A549 treated with AZD9567 at 1 μM for 4 hours (cell line): Measurements from ENCODE around the gene SYTL2. TPM values are rescaled to one million over a fixed set of nuclear protein-coding genes. Genes with fewer than 3 reads are reported as not detected.

Experiments
- total RNA-seq: library from RNA; stranded (reverse); fragments of 200-300 nt; extraction: Qiagen RNA extraction; gene quantifications from 5 replicates; pipeline ENCODE4 v1.2.3, GENCODE V29; 2022; ENCODE audit not compliant: insufficient read depth

SYTL2 gene, protein sequence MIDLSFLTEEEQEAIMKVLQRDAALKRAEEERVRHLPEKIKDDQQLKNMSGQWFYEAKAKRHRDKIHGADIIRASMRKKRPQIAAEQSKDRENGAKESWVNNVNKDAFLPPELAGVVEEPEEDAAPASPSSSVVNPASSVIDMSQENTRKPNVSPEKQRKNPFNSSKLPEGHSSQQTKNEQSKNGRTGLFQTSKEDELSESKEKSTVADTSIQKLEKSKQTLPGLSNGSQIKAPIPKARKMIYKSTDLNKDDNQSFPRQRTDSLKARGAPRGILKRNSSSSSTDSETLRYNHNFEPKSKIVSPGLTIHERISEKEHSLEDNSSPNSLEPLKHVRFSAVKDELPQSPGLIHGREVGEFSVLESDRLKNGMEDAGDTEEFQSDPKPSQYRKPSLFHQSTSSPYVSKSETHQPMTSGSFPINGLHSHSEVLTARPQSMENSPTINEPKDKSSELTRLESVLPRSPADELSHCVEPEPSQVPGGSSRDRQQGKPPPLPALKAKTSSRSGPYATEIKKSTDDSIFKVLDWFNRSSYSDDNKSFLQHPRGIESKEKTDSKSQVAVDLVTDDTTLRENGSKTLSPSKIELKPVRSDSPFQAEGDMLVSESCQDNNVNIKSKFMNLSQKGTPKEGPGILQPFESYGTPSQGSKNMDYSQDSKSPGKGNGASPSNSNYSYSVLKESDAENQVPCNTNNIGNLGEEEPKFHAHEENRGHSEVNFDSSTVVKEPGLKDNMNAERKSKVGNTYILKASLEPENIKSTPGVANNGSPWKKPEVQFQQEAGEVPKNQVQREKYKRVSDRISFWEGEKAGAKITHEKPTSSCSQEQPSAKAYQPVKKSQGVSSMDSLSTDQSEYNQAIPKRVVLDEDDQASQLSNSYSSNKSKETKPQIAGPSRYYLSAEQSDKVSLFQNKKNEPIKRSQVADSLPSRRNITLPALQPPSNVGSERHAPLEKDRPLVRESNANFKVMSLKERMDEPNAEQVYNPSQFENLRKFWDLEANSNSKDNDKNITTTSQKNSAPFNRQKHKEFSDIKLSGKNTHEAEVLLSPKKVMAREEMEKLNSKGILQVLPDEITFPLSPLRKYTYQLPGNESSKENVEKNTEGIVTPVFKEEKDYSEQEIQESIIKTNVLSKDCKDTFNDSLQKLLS (N-terminal part only)
- total RNA-seq = 7.6 to 26.7 TPM (median 8.3 TPM) in 5 replicates

DNA sequence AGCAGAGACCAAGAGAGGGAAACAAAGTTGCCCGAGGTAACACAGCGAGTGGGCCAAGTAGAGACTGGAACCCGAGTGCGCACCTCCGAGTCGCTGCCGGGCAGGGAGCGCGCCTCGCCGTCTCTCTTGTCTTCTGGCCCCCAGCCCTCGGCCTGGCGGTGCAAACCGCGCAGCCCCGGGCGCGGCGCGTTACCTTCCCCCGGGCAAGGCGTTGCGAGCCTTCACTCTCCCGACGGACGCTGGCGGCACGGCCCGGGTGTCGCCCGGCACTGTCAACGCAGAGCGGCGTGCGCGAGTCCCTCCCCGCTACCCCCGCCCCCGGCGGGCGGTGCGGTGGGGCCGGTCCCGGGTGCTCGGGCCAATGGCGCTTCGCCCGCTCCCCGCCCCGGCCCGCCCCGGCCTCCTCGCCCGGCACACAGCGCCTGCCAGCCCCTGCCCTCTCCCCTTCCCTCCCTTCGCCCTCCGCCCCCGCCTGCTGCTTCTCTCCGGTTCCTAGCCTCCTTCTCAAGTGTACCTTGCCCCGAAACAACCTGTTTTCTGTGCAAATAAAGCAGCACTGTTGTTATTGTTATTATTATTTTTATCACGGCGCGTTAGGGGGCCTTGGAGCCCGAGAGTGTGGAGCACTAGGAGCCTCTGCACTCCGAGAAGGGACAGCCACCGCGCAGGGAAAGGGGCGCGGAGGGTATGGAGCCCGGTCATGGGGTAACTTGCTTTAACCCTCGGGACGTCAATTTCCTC is at the start of gene SYTL2:
Gene SYTL2, minus strand, starts transcription at position 271 of the 741 bp plus-strand sequence. CDS start 53,416 bp downstream, outside the sequence.

DNA sequence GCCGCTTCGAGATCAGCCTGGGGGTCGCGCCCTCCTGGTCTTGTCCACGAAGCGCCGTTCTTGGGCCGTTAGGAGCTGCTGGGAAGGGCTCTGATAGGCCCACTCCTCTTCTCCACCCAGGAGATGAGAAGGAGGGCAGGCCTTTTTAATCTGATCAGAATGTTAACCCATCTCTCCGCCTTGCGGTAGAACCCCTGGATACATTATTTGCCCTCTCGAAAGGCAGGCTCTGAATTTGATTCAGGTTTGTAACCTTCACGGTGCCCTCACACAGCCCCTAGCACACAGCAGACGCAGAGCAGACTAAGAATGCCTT is 44.4 kb upstream of the SYTL2 start, which contains the start of gene CCDC83:
Gene CCDC83, plus strand, starts transcription at position 43 of the 316 bp plus-strand sequence. CDS start 9,741 bp downstream, outside the sequence.

DNA sequence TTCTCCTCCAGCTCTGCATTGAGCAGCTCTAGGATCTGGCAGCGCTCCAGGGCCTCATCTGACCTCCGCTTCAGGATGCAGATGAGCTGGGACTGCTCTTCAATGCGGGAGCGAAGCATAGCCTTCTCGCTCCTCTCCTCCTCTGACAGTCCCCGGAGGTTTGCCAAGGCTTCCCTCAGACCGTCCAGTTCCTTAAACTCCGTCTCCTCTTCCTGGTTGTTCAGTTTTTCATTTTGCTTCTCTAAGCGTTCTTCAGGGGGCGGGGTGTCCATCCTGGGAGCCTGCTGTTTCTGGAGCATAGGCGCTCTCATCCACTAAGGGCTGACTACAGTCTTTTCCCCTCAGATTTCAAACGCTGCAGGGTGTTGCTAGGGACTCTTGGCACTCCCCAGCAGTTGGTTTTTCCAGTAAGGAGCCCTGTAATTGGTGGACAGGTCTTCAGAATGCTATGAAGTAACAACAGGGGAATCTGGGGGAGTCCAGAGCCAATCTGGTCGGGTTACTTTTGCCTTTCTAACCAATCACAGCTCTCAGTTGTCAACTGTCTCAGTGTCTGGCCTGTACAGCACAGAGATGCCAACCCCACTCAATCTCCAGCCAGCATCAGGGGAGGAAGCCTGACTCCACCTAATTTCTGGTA is 125.0 kb downstream of the SYTL2 start, which contains the start of gene CCDC89:
Gene CCDC89, minus strand, starts transcription at position 376 of the 640 bp plus-strand sequence. Its CDS starts 65 bp downstream, at position 311.

DNA sequence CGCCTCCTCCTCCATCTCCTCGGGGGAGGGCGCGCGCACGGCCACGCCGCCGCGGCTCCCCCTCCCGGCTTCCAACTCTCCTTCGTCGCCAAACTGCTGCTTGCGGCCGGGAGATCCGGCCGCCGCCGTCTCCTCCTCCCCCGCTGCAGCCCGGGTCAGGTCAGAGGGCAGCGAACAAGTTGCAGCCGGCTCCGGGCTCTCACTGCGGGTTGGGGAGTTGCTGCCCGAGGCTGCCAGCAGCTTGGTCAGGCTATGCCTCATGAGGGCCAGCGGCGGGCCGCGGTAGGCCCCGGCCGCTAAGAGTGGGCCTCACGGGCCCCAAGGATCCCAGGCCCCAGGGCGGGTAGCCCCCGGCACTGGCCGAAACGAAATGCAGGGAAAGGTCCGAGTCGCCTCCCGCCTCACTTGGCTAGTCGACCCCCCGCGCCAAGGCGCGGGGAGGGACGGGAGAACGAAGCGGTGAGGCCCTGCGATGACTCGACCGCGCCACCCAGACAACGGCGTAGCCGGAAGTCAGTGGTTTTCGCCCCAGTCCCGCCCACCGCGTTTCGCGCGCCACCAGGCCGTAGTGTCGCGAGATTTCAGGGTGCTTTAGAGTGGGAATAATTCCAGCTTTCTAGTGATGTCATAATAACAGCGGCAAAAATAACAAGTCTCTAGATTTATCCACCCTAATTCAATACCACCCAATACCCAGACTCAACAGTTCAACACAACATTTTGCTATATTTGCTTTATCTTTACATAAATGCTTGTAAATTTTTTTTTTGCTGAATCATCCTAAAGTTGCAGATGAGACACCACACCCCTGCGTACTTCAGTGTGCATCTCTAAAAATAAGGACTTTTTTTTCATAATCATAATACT is 146.1 kb downstream of the SYTL2 start, which contains the start of gene CREBZF:
Gene CREBZF, minus strand, starts transcription at position 515 of the 867 bp plus-strand sequence. Its CDS starts 254 bp downstream, at position 261.

DNA sequence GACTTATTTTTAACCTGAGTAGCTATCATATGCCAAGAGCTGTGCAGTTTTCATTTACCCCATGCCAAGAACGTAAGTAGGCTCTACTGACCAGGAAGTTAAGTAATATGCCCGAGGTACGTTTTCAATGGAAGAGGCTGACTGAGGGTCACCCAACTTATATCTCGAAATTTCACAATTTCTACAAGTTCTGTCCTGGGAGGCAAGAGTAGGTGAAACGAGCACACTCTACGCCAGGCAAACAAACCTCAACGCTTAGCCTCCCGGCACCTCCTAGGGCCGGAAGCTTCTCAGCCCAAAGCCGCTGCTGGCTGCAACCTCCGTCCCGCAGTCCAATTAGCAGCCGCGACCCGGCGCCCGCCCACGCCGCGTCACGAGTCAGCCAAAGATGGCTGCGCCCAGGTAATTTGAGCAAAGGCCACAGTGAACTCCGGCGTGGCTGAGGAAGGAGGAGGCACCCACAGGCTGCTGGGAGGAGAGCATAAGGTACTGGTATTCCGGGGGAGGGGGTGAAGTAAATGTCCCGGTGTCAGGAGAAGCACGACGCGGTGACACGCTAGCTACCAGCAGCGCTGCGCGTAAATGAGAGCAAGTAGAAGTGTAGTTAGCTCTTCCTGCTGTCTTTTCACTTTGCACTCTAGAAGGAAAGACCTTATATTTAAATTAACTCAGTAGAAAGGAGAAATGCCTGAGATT is 163.2 kb downstream of the SYTL2 start, which contains the start of gene TMEM126A:
Gene TMEM126A, plus strand, starts transcription at position 364 of the 696 bp plus-strand sequence. CDS start 2,289 bp downstream, outside the sequence.

Other genes starting within 250 kb of the SYTL2 start
- 0.09 to 2.6 TPM (median 0.20 TPM) in 5 replicates for gene DLG2, start 183.8 kb downstream of the SYTL2 start, total RNA-seq
- 51.9 to 65.4 TPM (median 52.8 TPM) in 5 replicates for gene TMEM126B, start 182.5 kb downstream of the SYTL2 start, total RNA-seq
- 52.2 to 62.7 TPM (median 53.5 TPM) in 5 replicates for gene TMEM126A, start 163.2 kb downstream of the SYTL2 start, total RNA-seq
- gene CREBZF, start 146.0 kb downstream of the SYTL2 start, total RNA-seq = 23.4 to 33.0 TPM (median 29.3 TPM) in 5 replicates
- not detected in 5 replicates for gene CCDC89, start 124.9 kb downstream of the SYTL2 start, total RNA-seq
- gene CCDC83, start 44.2 kb upstream of the SYTL2 start, total RNA-seq = not detected in 5 replicates